ENCODE results near the gene PRKACA. TPM values are rescaled to one million over a fixed set of nuclear protein-coding genes. Genes with fewer than 3 reads are reported as not detected.

Gene PRKACA
- total and polyA plus RNA-seq, 4 donors, result 43.7 to 103 (median 67.9) TPM

DNA sequence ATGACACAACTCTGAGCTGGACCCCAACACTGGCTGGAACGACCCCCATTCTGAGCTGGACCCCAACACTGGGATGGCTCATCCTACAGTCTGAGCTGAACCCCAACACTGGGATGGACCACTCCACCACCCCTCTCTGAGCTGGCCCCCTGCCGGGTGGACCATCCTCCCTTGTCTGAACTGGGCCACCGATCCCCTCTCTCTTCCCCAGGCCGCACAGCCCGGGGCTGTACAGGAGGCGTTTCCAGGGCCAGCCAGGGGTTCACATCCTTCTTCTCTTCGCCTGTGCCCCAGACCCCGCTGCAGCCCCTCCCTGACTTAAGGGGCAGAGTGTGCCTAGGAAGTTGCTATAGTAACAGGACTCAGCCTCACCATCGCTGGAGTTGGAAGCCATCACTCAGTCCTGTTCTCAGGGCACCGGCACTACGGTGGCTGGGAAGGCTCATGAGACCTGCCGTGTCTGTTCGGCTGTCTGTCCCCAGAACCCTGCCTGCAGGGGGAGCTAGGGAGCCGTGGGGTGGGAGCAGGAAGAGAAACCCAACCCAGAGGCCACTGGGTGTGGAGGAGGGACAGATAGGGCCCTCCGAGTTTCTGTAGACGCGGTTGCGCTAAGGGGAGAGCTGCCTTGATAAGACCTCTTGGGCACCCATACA, 3.7 kb downstream of the PRKACA start:
- Histone ChIP-seq H3K4me1 (ENCODE audit: control insufficient read depth in 5 of 5, insufficient read depth in 5 of 5, low read length in 5 of 5) (peaks cover 16 to 39% (median 21%) of the 10 kb centered on the region in 5 donors), H3K27me3 (ENCODE audit: control insufficient read depth in 3 of 3, insufficient read depth in 3 of 3, low read length in 2 of 3) (no peaks in the 10 kb centered on the region), H3K27ac (ENCODE audit: low read depth in 1 of 2, low read length in 1 of 2) (peak overlapping the region; percentile 77 to 88), H3K4me3 (no peak overlapping the region), H3K9ac (ENCODE audit: insufficient read depth in 1 of 2, low read length in 2 of 2) (no peak overlapping the region), H3K9me3 (ENCODE audit: control insufficient read depth in 4 of 4, insufficient read depth in 3 of 4, low read length in 3 of 4) (no peaks in the 10 kb centered on the region), H3K36me3 (ENCODE audit: control insufficient read depth in 4 of 4, insufficient read depth in 4 of 4, low read length in 4 of 4) (peaks cover 0 to 2% (median 0%) of the 10 kb centered on the region in 4 donors)
- 88 to 92% methylated on average over 18 of the region's 18 CpGs for WGBS, 2 donors
- TF ChIP-seq CTCF (IDR thresholded peaks at IDR 0.05; ENCODE audit: control extremely low read depth, extremely low read depth), result no peak
- ATAC-seq (ENCODE audit: insufficient read depth, low FRiP score) (no peak), DNase-seq (no peak)

GRCh38 chr19:14112809-14113385, 4.7 kb downstream of the PRKACA start:
- peak overlapping the region; percentile 77 to 88 for H3K27ac ChIP-seq (ENCODE audit: low read depth in 1 of 2, low read length in 1 of 2)
- ATAC-seq (ENCODE audit: insufficient read depth, low FRiP score) (no peak), DNase-seq (peak; percentile 59 to 76 (median 71))
- H3K4me3 ChIP-seq, result no peak overlapping the region
- peak overlapping the region in 1 of 2 donors; percentile 44 for H3K9ac ChIP-seq (ENCODE audit: insufficient read depth in 1 of 2, low read length in 2 of 2)
- no peaks in the 10 kb centered on the region for H3K27me3 ChIP-seq (ENCODE audit: control insufficient read depth in 3 of 3, insufficient read depth in 3 of 3, low read length in 2 of 3)
- H3K4me1 ChIP-seq (ENCODE audit: control insufficient read depth in 5 of 5, insufficient read depth in 5 of 5, low read length in 5 of 5), result peaks cover 9 to 32% (median 16%) of the 10 kb centered on the region in 5 donors
- H3K36me3 ChIP-seq (ENCODE audit: control insufficient read depth in 4 of 4, insufficient read depth in 4 of 4, low read length in 4 of 4), result peaks cover 0 to 2% (median 0%) of the 10 kb centered on the region in 4 donors
- TF ChIP-seq CTCF (IDR thresholded peaks at IDR 0.05; ENCODE audit: control extremely low read depth, extremely low read depth), result no peak
- no peaks in the 10 kb centered on the region for H3K9me3 ChIP-seq (ENCODE audit: control insufficient read depth in 4 of 4, insufficient read depth in 3 of 4, low read length in 3 of 4)
- WGBS, 2 donors, result 45 to 62% methylated on average over 12 of the region's 12 CpGs

GRCh38 chr19:14112051-14112808, 5.3 kb downstream of the PRKACA start:
- TF ChIP-seq CTCF (IDR thresholded peaks at IDR 0.05; ENCODE audit: control extremely low read depth, extremely low read depth), result no peak
- no peak overlapping the region for H3K4me3 ChIP-seq
- 63 to 65% methylated on average over 12 of the region's 12 CpGs for WGBS, 2 donors
- no peaks in the 10 kb centered on the region for H3K27me3 ChIP-seq (ENCODE audit: control insufficient read depth in 3 of 3, insufficient read depth in 3 of 3, low read length in 2 of 3)
- H3K4me1 ChIP-seq (ENCODE audit: control insufficient read depth in 5 of 5, insufficient read depth in 5 of 5, low read length in 5 of 5), result peaks cover 9 to 32% (median 16%) of the 10 kb centered on the region in 5 donors
- H3K9ac ChIP-seq (ENCODE audit: insufficient read depth in 1 of 2, low read length in 2 of 2), result peak overlapping the region in 1 of 2 donors; percentile 32
- DNase-seq, result no peak
- ATAC-seq (ENCODE audit: insufficient read depth, low FRiP score), result no peak
- H3K36me3 ChIP-seq (ENCODE audit: control insufficient read depth in 4 of 4, insufficient read depth in 4 of 4, low read length in 4 of 4), result peaks cover 0 to 4% (median 1%) of the 10 kb centered on the region in 4 donors
- no peaks in the 10 kb centered on the region for H3K9me3 ChIP-seq (ENCODE audit: control insufficient read depth in 4 of 4, insufficient read depth in 3 of 4, low read length in 3 of 4)
- peak overlapping the region; percentile 77 to 88 for H3K27ac ChIP-seq (ENCODE audit: low read depth in 1 of 2, low read length in 1 of 2)
